NCI-H2171 (cell line): Measurements from ENCODE around the gene WBP4.
"Not testable (repeated sequence)": the region's sequence is repeated elsewhere in the genome, so short reads cannot be mapped to it uniquely, and the experiment has no call there.

Experiments used
- DNase-seq: peaks from one replicate; lab custom pipeline; 2025; lab: John Stamatoyannopoulos, UW

WBP4 gene

GRCh38 chr13:41061075-41061913 is at the start of gene WBP4:
Gene WBP4, plus strand, starts transcription at chr13:41061509. Its CDS starts 165 bp downstream, at chr13:41061674.
- peak; percentile 78 for DNase-seq

GRCh38 chr13:41012536-41012935 is 48.8 kb upstream of the WBP4 start:
- no peak for DNase-seq

- no peak for DNase-seq
Observed at GRCh38 chr13:41013835-41014234, 47.5 kb upstream of the WBP4 start.

GRCh38 chr13:41015920-41016319 is 45.4 kb upstream of the WBP4 start:
- DNase-seq = no peak

- DNase-seq = no peak
Observed at GRCh38 chr13:41017159-41017558, 44.1 kb upstream of the WBP4 start.

- no peak for DNase-seq
Observed at GRCh38 chr13:41017817-41018601, 43.3 kb upstream of the WBP4 start.

GRCh38 chr13:41018602-41018948 is 42.7 kb upstream of the WBP4 start:
- no peak for DNase-seq

- no peak for DNase-seq
Observed at GRCh38 chr13:41019011-41019487, 42.3 kb upstream of the WBP4 start, which contains the start of gene ELF1. Gene ELF1, minus strand, starts transcription at chr13:41019316. Its CDS starts 37,262 bp downstream, at chr13:40982054.

- no peak for DNase-seq
Observed at GRCh38 chr13:41019578-41020347, 41.5 kb upstream of the WBP4 start.

- no peak for DNase-seq
Observed at GRCh38 chr13:41025518-41025917, 35.8 kb upstream of the WBP4 start.

GRCh38 chr13:41026788-41027187 is 34.5 kb upstream of the WBP4 start:
- DNase-seq = no peak

GRCh38 chr13:41028051-41028450 is 33.3 kb upstream of the WBP4 start:
- DNase-seq = no peak

- no peak for DNase-seq
Observed at GRCh38 chr13:41029629-41030028, 31.7 kb upstream of the WBP4 start.

GRCh38 chr13:41032691-41033376 is 28.5 kb upstream of the WBP4 start:
- no peak for DNase-seq

GRCh38 chr13:41034382-41034781 is 26.9 kb upstream of the WBP4 start:
- DNase-seq = no peak

- DNase-seq = no peak
Observed at GRCh38 chr13:41034881-41035280, 26.4 kb upstream of the WBP4 start.

- DNase-seq = not testable (repeated sequence)
Observed at GRCh38 chr13:41036557-41036956, 24.8 kb upstream of the WBP4 start.

GRCh38 chr13:41039746-41040145 is 21.6 kb upstream of the WBP4 start:
- no peak for DNase-seq

- no peak for DNase-seq
Observed at GRCh38 chr13:41040584-41041334, 20.6 kb upstream of the WBP4 start.

- not testable (repeated sequence) for DNase-seq
Observed at GRCh38 chr13:41042419-41042818, 18.9 kb upstream of the WBP4 start.

- no peak for DNase-seq
Observed at GRCh38 chr13:41048640-41049039, 12.7 kb upstream of the WBP4 start.
